GM15510 (cell line): ENCODE measurements around the gene BDKRB2.

Experiments used
- POLR2A ChIP-seq: IDR thresholded peaks from 3 replicates; pipeline ENCODE4 v1.6.1; 2011; ENCODE audit warnings: borderline replicate concordance; ENCODE audit not compliant: insufficient read length; ENCODE audit errors: extremely low read depth

Gene BDKRB2

GRCh38 chr14:96204151-96205058 lies at the start of gene BDKRB2:
Gene BDKRB2, plus strand, starts transcription at chr14:96204839. Its CDS starts 32,269 bp downstream, at chr14:96237108.
- no peak for TF ChIP-seq POLR2A

DNA sequence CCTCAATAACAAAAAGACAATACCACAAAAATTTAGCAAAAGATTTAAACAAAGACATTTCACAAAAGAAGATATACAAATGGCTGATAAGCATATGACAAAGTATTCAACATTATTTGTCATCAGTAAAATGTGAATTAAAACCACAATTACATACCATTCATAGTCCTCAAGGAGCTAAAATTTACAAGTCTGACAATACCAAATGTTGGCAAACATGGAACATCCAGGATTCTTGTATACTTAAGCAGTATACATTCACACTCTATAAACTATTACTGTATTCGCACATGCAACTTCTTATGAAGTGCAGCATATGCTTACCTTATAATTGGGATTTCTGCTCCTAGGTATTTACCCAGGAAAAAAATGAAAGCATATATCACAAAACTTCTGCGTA lies 49.7 kb upstream of the BDKRB2 start:
- TF ChIP-seq POLR2A, result no peak

DNA sequence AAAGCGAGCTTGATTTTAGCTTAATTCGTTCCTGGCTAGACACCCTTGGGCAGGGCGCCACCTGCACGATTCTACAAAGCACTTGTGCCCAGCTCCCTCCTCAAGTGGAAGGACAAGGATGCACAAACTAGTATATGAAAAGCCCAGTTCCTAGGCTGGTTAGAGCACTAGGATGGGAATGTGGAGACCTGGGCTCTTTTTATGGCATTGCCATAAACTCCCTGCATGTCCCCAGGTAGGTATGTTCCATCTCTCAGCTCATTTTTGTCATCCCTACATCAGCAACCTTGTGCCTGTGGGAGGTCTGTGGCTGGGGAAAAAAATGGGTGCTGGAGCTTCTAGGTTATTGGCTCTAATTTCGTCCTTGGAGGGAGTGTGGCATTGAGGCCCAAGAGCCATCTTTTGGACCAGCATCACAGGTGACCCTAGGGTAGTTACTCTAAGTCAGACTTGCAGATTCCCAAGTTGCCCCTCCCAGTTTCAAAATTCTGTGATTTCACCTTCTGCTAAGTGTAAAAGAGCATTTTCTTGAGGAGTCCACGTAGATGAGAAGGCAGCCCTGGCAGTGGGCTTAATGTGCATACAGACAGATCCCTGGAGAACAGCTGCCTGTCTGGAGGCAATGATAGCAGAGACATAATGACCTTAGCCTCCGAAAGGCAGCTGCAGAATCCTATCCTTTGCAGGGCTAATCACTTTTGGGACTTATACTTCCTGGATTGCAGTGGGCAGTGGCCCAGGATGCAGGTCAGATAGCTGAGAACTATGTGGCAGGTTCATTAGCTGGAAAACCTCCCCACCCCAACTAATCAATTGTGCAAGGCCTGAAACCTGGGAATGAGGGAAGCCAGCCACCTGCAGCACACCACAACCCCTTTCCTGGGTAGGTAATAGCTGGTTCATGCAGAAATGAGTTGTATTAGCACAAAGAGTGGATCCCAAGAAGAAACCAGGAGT lies 47.6 kb upstream of the BDKRB2 start:
- TF ChIP-seq POLR2A, result no peak

GRCh38 chr14:96158735-96159134 lies 45.9 kb upstream of the BDKRB2 start:
- no peak for TF ChIP-seq POLR2A

DNA sequence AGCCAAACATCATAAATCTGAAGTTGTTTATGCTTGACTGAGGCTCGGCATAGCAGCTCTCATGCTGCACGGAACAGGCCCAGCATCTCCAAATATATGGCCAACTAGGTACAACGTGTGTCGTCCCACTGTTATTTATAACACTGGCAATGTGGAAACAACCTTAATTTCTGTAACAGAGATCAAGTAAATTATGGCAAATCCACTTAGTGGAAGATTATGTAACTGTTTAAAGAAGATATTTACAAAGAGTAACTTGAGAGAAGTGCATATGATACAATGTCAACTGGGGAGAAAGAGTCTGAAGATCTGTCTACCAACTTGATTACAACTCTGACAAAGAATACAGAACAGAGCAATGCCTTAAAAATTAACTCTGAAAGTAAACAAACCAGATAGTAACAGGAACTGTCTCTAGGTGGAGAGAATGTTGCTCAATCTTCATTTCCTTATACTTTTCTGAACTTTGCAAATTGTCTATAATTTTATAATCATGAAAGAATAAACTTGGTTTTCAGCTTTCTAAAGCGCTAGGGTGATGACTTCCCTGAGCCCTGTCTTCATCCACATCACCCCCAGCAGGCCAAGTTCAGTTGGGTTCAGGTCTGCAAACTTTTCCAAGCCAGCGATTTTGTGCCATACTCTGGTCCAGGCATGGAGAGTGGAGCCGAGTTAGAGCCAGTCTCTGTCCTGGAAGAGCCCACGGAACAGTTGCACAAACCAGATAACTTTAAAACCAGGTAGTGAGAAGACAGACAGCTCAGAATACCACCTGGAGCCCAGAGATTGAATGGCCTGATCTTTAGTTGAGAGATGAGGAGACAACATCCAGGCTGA lies 44.3 kb upstream of the BDKRB2 start:
- TF ChIP-seq POLR2A, result no peak

- TF ChIP-seq POLR2A, result no peak
Measured at GRCh38 chr14:96160913-96161310, 43.7 kb upstream of the BDKRB2 start.

DNA sequence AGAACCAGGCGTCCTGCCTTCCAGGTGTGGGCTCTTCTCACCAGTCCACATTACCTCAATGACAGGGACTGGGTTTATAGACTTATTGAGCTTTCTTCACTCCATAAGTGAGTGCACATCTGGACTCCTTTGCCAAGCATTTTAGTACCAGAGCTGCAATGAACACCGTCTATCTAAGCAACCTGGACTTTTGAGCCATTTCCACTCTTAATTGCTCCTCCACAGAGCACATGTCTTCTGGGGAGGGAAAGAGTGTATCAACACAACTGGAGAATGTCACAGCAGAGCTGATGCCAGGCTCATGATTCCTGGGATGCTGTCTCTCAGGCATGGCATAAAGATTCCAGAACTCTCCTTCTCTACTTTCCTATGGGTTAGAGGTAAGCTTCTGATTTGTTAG lies 43.0 kb upstream of the BDKRB2 start:
- TF ChIP-seq POLR2A, result no peak

- TF ChIP-seq POLR2A, result no peak
Measured at GRCh38 chr14:96162265-96162664, 42.4 kb upstream of the BDKRB2 start.

DNA sequence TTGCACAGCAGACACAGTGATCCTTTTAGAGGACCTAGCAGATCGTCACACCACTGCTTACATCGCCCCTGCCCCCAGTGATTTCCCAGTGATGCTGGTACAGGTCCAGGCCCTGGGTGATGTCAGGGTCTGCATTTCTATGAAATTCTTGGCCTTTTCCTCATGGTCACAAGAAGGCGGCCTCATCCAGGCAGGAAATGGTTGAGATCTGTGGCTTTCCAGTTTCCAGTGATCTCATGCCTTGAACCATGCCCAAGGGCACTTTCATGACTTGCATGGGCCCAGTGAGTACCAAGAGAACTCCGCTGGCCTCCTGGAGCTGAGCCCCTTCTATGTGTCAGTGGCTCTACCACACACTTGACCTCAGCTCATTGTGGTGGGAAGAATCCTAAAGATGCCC lies 41.9 kb upstream of the BDKRB2 start:
- TF ChIP-seq POLR2A, result no peak

DNA sequence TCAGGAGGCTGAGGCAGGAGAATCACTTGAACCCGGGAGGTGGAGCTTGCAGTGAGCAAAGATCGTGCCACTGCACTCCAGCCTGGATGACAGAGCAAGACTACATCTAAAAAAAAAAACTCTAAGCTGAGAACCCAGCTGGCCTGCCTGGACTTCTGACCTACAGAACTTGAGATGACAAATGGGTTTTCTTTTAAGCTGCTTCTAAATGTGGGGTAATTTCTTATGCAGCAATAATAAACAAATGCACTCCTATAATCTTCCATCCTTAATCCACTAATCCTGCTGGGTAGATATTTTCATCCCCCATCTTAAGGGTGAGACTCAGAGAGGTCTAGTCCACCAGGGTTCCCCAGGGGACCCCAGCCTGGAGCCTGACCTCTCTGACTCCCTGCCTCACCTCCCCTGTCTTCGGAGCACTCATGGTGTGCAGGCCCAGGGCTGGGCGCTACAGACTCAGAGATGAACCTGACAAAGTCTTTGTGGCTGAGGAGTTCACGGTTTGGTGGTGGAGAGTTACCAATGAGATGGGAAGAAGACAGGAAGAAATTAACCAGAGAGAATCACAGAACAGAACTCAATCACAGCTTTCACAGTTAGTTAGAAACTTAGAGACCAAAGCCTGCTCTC lies 39.7 kb upstream of the BDKRB2 start:
- no peak for TF ChIP-seq POLR2A

DNA sequence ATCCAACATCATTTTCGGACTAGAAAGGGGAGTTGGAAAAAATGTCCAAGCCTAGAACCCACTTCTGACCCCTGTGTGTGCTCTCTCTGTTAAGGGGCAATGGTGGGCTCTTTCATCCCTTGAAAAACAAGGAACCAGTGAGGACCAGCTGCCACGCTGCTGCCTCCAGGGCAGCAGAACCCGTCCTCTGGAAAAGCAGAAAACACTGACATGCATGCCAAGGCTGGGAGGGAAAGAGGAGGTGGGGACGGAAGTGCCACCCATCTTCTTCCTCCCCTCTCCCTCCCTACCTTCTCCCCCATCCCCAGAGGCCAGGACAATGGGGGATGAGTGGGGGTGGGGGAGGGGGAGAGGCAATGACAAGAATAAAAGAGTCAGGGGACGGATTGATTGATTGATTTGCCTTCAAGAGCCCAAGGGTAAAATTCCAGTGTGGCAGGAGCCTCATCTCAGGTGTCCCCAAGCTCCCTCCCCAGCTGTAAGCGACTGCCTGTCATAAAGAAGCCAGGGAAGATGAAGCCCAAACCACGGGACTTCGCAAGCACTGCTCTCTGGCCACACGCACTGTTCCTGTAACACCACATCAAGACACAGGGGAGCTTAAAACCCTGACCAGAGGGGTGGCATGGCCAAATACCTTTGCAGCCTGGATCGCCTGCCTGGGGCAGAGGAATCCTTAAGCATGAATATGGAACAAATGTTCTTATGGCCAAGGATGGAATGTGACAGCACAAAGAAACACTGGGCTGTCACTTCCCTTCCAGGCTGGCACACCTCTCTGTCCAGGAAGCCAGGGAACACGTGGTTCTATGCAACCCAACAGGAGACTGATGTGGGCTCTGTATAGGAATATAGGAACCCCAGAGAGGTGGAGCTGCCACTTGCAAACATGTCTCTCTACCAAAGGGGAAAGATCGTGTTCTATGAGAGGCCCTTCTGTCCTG lies 38.9 kb upstream of the BDKRB2 start:
- TF ChIP-seq POLR2A, result no peak

GRCh38 chr14:96166461-96167223 lies 38.0 kb upstream of the BDKRB2 start:
- no peak for TF ChIP-seq POLR2A

- TF ChIP-seq POLR2A, result no peak
Measured at GRCh38 chr14:96167224-96168148, 37.2 kb upstream of the BDKRB2 start.
